ENCODE data around the gene NKX6-1.

NKX6-1 gene

DNA sequence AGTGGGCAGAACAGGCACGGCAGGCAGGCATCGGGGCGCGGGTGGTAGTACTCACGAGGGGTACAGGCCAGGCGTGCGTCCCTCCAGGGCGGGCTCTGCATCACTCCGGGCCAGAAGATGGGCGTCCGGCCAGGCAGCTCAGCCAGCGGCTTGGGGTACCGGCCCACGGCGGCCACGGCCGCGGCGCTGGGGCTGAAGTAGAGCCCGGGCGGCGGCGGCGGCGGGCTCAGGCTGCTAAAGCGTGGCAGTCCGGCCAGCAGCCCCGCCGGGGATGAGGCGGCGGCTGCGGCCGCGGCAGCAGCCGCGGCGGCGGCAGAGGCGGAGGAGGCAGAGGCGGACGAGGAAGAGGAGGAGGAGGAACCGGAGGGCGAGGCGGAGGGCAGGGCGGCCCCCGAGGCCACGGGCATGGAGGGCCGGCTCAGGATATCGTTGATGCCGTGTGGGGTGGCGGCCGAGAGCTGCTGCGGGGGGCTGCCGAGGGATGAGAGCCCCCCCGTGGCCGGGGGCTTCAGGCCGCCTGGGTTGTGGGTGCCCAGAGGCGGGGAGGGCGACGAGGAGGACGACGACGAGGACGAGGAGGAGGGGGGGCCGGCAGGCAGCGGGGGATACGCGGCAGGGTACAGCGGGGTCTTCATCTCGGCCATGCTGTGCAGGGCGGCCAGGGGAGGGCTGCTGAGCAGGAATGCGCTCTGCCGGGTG, 1.4 kb downstream of the NKX6-1 start:
- no peak for DNase-seq

DNA sequence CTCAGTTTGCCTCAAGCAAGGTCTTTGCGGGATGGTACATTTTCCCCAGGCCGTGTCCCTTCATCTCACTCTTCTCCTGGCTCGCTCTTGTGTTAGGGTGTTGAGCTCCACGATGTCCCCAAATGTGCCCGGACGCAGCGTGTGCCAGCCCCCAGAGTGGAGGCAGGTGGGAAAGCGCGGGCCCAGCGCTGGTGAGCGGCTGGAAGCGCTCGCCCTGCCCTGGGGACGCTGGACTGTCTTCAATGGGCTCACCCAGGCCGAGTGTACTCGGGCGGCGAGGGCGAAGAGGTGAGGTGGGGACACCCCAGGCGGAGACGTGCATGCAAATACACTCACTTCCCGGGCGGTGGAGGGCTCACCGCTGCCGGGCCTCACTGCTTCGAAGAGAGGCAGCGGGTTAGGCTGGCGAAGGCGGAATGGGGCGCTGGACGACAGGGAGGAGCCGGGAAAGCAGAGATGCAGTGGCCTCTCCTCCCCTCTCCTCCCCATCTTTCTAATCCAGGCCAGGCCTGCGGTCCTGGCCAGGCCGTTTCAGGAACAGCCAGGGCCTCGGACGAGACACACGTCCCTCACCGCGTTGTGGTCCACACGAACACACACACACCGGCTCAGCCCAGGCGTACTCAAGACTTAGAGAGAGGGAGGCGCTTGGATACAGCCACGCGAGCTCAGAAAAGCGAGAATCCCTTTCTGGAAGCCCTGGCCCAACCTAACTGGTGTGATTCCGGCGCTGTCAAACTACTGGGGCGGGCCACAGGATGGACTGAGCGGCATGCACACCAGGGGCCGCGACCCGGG, 2.2 kb downstream of the NKX6-1 start:
- DNase-seq = no peak

DNA sequence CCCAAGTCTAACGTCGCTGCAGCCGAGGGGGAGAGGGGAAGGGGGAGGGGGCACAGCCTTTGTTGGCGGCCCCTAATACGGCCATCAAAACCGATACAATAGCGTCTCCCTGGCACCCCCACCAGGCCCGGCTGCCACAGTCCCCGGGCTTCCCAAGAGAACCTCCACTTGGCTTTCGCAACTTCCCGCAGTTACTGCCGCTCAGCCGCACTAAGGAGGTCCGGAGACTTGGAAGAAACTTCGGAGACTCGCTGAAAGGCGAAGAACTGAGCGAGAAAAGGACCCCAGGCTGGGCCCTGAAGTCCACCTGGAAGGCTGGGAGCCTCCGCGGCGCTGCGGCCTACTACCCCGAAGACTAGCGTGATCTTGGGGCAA, 2.8 kb downstream of the NKX6-1 start:
- no peak for DNase-seq

DNA sequence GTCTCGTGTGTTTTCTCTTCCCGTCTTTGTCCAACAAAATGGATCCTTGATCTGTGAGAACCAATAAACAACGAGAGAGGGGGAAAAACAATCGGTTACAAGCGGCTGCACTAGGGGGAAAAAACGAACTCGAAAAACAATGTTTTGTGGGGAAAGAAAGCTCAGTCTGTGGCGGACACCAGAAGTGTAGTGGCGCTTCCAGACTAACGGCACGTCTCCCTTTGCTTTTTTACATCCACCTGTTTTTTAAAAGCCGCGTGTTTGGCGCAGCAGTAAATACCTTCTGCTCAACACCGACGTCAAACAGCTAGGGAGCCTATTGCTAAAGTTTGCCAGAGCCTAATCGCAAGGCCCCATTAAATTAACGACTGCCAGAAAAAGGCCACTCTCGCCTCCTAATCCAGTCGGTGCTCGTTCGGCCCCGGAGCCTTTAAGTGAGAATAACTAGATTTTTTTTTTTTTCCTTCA, 3.3 kb downstream of the NKX6-1 start:
- DNase-seq = no peak

DNA sequence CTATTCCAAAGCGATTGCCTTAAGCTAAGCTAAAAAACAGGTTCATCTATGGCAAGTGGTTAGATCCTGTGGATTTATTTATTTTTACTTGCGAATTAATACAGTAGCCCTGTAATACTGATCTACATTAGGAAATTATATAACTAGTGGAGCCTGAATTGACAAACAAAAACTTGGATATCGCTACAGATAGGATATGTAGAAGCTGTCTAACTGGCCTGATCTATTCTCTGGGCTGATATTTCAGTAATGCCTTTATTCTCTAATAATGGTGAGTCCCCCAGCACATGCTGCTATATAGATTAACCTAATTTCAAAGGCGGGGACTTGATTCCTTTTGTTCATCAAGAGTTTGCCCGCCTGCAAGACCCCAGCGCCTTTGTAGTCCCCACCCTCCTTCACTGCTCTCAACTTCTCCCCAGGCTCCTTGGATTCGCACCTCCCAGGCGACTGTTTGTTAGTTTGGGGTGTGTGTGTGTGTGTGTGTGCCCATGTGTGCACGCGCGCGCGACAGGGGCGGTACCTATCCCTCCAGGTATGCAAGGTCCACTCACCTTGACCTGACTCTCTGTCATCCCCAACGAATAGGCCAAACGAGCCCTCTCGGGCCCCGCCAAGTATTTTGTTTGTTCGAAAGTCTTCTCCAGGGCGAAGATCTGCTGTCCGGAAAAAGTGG, 3.8 kb downstream of the NKX6-1 start:
- DNase-seq = no peak

DNA sequence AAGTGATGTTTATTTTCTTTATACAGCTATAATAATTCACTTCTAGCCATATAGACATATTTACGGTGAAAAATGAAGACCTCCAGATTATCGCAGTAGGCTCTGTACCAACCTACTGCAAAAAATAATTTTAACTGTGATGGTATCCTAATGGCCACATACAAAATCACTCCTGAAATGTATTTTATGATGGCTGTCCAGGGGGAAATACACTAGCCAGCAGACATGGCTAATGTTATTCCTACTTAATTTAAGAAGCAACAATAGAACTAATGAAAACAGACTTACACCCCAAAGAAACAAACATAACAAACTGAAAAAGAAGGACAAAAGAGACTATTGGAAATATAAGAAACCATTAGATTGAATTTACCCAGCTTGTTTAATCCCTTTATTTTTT, 4.6 kb downstream of the NKX6-1 start:
- DNase-seq = no peak

DNA sequence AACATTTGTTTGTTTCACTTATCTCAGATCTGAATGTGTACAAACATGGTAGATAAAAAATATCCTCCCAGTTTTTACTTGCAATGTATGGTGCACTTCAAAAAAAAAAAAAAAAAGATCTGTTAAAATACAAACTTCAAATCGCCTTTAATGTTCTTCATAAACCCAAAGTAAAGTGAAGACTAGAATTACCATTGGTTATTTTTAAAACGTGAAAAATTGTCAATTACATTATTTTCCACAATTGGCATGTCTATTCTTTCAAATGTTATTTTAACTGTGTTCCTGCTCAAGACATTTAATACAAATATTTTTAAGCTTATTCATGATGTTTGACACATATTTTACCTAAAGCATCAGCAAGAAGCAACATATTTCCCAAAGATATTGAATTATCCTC, 5.0 kb downstream of the NKX6-1 start:
- DNase-seq = no peak

DNA sequence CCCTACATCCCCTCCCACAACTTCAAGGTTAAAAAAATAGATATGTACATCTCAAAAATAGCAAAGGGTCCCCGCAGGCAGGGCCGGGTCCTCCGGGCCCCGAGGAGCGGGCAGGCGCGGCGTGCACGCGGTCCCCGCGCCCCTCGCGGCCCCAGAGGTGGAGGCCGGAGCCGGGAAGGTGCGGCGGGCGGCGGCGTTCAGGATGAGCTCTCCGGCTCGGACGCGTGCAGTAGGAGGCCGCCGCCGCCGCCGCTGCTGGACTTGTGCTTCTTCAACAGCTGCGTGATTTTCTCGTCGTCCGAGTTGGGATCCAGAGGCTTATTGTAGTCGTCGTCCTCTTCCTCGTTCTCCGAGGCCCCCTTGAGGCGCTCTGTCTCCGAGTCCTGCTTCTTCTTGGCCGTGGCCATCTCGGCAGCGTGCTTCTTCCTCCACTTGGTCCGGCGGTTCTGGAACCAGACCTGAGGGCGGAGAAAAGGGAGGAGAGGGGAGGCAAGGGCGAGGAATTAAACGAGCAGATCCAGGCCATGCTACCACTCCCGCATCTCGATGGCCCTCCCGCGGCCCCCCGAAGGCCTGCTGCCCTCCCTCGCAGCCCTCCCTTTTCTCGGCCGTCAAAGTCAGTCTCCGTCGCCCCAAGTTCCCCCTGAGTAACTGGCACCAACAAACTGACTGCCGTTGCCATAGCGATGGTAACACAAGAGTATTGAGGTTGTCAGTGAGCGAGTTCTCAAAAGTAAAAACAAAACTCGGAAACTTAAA, 5.8 kb downstream of the NKX6-1 start:
- DNase-seq = no peak

DNA sequence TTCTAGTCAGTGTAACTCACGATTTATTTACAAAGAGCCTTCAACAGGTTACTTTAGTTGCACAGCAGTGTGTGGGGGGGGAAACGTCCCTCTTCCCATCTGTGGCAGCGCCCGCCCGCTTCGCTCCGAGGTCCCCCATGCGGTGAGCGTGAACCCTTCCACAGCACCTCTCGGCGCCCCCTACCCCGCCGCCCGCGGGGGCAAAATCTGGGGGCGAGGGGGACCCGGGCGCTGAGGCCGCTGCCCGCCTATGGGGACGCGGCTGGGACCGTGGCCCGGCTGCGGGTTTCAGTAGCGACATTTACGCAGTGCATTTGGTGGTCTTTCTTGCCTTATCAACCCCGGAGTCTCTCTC, 6.4 kb downstream of the NKX6-1 start:
- DNase-seq = no peak

DNA sequence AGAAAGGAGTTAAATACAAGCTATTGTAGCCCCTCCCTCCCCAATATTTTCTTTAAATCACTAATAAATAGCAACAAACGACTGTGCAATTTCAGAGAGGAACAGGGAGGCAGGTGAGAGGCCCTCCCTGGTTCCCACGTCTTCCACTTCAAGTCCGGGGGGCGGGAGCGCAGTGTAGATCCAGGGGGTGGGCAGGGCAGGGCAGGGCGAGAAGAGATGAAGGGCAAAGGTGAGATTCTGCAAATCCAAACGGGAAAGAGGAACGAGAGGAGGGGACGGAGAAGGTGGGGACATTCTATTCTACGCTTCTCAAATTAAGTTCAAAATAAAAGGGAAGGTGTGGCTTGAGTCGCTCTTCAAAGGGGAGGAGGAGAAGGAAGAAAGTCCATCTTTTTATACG, 6.8 kb downstream of the NKX6-1 start:
- DNase-seq = no peak

DNA sequence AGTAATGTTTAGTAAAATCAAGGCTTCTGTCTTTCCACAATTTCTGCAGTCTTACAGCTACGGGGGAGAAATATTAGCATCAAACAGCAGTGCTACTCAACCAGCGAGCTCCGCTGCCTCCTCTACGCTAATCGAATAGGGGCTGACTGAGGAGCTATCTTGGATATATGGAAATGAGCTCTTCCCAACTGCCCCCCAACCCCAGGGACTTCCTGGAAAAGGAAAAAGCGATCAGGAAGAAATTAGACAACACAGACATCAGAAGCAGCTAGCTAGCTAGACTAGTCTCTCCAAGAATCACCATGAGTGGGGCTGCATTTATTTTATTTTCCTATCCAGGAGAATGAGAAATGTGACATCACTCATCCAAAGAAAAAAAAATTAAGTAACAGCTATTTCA, 7.6 kb downstream of the NKX6-1 start:
- DNase-seq = no peak

DNA sequence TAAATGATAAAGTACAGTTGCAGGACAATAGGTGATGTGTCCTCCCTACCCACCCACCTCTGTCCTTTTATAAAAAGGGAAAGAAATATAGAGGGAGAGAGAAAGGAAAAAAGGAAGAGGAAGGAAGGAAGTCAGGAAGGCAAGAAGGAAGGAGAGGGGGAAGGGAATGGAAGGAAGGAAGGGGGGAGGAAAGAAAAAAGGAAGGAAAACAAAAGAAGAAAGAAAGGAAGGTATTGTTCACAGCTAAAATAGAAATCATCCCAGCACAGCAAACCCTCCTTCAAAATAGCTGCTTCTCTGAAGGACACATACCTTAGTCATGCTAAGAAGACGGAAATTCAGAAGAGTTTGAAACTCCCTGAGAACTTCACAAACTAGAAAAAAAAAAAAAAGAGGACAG, 8.4 kb downstream of the NKX6-1 start:
- DNase-seq = no peak

DNA sequence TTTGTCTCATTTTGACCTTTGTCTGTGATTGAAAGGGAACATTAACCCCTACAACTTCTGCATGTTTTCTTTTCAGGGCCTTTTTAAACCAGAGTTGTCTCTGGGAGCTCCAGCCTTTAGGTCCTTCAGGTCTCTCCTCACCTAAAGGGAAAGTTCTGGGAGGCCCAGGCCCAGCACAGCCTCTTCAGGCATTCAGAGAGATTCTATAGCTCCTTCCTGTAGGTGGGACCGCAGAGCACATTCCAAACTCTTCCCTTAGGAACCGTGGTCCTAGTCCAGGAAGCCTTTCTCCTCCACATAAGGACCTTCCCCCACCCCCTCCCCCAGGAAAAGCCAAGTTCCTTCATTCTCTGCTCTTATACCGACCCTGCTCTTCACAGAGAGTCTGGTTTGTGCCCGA, 14.9 kb downstream of the NKX6-1 start:
- no peak for DNase-seq

DNA sequence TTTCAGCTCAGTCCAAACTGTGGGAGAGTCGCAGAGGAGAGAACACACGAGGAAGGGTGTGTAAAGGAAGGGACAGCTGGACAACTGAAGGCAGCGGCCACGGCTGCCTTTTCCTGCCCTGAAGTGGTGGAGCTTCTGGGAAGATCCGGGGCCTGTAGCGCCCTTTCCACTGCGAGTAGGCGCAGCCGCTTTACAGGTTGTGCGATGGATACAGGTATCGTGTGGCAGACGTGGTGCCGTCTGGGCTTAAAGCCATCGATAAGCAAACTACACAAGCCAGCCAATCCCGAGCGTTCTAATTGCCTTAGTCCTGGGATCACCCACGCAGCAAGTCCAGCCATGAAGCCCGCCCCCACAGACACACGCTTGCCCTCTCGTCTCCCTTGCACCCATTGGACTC, 15.4 kb downstream of the NKX6-1 start:
- DNase-seq = no peak

DNA sequence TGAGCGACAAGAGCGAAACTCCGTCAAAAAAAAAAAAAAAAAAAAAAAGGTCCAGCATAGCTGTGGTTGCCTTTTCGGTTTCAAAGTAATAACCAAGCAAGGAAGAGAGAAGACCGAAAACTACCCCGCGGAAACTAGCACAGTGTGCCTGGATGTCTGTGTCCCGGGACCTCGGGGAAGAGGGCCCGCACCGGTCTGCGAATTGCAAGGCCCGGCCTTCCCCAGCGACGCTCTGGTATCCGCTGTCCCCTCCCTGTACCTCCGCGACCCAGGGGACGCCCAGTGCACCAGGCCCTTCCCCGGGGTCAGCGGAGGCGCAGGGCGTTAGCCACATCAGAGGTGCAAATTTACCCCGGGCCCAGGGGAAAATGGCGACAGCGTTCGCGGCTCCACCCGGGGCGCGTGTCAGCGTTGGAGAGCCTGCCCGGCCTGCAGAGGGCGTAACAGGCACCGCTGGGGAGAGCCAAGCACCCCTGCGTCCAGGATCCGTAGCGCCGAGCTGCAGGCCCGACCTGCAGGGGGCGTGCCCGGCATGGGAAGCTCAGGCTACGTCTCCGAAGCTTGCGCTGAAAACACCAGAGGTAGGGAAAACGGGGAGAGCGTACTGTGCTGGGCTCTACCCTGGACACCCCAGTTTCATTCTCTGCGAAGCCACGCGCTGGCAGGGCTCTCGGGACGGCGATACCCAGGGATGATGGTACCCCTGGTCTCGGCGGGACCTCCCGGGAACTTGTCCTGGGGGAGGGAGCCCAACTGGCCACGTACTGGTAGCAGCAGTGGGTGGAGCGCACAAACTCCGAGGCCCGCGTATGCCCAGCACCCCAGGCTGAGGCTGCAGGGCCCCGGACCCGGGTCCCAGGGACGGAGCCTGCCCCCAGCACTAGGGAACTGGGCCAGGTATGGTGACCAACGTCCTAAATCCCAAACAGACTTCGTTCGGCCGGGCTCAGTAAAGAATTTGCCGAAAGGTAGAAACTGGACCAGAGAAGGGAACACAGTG, 16.2 kb downstream of the NKX6-1 start:
- no peak for DNase-seq

DNA sequence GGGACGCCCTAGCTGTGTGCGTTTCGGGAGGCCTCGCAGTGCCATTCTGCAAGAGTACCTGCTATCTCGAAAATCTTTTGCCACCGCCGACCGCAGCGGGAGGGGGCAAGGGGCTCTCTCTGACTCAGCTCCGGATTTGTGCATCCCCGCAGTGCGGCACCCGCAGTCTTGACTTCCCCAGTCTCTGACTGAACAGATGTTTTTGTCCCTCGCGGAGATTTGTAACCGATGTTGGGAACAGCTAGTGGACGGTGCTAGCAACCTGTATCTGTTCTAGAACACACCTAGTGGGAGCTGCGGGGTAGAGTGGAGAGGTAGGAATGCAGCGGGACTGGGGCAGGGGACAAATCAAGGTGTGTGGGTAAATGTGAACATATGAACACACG, 17.2 kb downstream of the NKX6-1 start:
- no peak for DNase-seq

DNA sequence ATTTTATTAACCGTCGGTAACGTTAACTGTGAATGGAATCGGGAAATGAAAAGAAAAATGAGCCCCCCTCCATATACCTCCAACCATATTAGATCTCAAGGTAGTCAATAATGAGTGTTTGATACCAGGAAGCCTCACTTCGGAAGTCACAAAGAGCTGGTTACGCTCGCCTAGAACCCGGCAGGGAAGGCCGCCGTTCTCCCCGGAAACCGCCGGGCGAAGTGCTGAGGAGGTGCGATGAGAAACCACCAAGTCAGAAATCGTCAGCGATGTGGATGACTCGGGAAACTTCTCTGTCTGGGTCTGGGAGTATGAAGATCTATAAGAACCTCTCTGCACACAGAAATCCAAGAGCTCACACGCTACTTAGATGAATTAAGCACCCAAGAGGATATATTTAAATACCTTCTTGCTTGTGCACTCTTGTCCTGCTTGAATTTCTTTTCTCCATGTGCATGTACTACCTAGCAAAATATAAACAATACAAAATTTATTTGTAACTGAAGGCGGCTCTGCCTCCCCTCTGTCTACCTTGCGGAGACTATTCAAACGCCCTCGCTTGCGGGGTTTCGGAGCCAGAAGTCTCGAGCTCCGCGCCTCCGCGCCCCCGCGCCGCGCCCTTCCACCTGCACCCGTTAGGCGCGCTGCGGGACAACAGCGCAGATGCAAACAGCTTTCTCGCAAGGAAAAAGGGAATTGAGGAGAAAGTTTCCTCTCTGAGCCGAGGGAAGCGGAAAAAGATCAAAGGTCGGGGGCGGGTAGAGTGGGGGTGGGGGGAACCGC, 17.8 kb downstream of the NKX6-1 start:
- no peak for DNase-seq

DNA sequence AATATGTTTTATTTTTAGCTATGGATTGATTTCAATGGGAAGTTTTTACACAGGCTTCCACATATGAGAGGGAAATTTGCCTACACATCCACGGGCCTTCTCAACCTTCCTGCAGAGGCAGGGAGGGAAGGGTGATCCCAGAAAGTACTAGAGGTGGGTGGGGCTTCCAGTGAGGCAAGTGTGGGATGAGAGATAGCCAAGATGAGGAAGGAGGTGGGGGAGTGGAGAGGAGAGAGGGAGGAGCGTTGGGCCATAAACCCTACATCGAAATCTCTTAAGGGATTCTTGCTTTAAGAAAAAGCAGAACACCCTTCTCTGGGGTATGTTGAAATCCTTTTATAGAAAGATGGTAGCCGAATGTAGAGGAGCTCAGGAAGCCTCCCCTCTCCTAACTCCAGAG, 19.0 kb downstream of the NKX6-1 start:
- DNase-seq = no peak

DNA sequence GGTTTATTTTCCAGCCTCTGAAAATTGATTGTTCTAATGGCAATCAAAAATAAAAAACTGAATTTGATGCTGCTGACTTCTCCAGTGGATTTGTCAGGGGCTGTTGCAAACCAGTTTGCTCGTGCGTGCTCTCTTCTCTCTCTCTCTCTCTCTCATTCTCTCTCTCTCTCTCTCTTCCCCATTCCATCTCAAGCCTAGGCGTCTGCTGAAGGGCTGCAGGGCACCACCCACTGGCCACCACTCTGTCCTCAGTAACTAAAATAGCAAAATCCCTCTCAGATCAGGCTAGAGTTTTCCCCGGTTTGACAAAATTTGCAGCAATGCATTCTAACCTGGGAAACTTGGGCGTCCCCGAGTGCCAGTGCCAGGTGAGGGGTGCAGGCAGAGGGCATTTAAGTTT, 19.4 kb downstream of the NKX6-1 start:
- DNase-seq = no peak

DNA sequence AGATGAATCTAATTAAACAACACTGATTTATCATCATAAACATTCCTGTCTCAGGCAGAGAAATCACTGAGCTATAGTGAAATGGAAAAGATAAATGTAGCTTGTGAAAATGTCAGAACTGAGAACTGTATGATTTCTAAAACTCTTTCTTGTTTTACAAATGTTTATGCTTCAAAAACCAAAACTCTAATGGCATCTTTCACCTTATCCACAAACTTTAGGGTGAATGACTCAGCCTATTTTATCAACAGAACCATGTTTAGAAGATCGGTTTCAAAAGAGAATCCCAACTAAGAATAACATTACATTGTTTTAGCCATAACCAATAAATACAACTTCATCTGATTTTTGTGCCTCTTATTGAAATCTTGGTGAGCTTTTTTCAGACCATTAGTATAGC, 21.4 kb downstream of the NKX6-1 start:
- DNase-seq = no peak

DNA sequence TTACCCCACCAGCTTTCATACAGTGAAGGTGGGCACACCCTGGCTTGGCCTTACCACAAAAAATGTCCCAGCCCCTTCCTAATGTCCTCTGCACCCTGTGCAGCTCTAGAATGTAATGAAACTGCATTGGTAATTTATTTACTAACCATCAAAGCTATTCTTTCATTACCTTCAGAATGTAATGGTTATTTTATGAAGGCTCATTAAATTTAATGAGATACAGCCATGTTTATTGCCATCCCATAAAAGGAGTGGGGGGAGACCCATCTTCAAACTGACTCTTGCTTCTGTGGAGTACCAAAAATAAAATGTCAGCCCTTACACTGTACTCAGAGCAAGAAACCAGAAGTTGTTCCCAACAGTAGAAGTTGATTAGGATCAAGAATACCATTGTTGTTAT, 25.0 kb downstream of the NKX6-1 start:
- no peak for DNase-seq

Measured in NCI-H2171 treated with DMSO at 0.1 percent for 48 hours (cell line).